ENCODE data around the gene TUBB.
"Not testable (repeated sequence)": the region's sequence is repeated elsewhere in the genome, so short reads cannot be mapped to it uniquely, and the experiment has no call there.

The TUBB gene

DNA sequence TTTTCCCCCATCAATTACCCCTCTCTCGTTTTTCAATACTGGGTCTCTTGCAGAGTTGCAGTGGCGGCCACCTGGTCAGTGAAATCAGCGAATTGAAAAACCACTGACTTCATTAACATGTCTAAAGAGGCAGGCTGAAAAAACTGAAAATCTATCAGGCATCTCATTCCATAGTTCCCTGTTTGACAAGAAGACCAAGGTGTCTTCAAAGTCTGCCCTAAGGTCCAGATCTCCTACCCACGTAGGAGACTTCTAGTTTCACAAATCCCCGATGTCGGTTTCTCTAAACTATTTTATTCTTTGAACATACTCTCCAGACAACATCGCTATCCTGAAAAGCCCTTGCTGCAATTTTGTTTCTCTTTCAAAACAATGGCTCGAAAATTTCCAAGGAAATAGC lies 796 bp upstream of the TUBB start:
- DNase-seq: no peak

DNA sequence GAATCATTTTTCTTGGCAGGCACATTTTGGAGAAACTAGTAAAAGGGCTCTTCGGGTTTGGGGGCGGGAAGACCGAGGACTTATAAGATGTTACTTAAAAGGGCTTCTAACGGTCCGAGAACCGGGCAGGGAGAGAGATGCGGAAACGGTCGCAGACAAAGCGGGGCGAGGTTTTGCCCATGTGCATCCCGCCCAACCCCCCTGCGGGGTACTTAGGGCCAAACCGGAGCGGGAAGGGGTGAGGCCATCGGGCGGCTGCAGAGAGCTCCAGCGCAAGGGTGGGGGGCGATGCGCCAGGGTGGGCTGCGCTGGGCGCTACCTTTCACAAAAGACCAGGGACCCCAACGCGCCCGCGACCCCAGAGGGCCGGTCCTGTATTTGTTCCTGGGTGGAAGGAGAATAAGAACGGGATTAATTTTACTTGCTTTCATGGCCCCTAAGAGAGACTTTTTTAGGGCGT lies 616 bp downstream of the TUBB start:
- DNase-seq: peak; percentile 58

DNA sequence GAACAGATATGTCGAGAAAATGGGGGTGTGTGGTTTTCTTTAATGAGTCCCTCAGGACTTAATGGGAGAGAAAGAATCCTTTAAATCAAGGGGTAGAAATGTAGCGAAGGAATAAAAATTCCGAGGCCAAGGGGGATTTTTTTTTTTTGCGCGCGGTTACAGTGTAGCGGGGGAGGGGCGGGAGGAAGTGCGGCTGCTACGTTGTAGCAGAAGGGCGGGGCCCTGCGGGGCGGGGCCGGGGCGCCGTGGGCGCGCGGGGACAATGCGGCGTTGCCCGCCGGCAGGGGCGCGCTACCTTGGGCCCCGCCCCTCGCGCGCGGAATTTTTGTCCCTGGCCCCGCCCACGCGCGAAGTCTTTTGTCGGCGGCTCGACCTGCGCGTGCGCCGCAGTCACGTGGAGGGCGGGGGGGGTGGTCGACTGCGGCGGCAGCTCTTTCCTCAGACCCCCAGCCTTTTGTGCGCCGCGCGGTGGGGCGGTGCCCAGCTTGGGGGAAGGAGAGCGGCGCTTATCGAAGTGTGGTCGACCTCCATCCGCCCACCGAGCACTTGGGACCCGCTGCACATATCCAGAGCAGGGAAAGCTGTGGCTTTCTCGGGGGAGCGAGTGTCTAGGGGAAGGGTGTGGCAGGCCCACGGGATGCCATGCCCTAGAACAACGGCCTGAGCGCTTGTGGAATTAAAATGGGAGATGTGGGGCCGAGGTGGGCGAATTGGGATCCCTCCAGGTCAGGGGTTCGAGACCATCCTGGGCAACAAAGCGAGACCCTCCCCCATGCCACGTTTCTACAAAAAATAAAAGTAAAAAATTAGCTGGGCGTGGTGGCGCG lies 1.3 kb downstream of the TUBB start:
- DNase-seq: peak; percentile 96

DNA sequence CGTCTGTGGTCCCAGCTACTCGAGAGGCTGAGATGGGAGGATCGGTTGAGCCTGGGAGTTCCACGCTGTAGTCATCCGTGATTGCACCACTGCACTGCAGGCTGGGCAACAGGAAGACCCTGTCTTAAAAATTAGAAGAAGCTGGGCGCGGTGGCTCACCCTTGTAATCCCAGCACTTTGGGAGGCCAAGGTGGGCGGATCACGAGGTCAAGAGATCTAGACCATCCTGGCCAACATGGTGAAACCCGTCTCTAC lies 1.8 kb downstream of the TUBB start:
- not testable (repeated sequence) for DNase-seq

DNA sequence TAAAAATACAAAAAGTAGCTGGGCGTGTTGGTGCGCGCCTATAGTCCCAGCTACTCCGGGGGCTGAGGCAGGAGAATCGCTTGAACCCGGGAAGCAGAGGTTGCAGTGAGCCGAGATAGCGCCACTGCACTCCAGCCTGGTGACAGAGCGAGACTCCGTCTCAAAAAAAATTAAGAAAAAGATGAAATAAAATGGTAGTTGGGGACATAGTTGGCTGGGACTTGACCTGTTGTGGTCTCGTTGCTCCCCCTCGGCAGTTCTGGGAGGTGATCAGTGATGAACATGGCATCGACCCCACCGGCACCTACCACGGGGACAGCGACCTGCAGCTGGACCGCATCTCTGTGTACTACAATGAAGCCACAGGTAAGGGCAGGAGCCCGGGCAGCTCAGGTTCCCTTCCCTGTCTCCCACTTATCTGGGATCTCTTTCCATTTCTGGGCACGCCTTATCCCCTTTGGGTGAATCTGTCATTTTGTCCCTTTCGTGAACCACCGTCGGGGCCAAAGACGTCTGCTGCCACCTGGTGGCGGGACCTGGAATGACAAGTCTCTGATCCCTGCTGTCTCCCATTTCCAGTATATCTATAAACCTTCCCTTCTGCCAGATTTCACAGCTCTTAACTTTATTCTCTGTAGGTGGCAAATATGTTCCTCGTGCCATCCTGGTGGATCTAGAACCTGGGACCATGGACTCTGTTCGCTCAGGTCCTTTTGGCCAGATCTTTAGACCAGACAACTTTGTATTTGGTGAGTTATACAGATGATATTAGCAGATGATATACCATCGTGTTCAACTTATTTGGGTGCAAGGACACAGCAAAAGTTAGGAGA lies 2.3 kb downstream of the TUBB start:
- DNase-seq: peak; percentile 87

DNA sequence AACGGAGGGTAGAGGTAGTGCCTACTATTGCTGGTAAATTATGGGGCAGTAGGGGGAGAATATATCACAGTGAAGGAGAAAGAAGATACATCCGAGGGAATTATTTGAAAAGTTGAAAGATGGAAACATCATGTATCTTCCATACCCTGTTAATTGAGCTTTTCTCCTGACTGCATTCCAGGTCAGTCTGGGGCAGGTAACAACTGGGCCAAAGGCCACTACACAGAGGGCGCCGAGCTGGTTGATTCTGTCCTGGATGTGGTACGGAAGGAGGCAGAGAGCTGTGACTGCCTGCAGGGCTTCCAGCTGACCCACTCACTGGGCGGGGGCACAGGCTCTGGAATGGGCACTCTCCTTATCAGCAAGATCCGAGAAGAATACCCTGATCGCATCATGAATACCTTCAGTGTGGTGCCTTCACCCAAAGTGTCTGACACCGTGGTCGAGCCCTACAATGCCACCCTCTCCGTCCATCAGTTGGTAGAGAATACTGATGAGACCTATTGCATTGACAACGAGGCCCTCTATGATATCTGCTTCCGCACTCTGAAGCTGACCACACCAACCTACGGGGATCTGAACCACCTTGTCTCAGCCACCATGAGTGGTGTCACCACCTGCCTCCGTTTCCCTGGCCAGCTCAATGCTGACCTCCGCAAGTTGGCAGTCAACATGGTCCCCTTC lies 3.1 kb downstream of the TUBB start:
- DNase-seq: not testable (repeated sequence)

DNA sequence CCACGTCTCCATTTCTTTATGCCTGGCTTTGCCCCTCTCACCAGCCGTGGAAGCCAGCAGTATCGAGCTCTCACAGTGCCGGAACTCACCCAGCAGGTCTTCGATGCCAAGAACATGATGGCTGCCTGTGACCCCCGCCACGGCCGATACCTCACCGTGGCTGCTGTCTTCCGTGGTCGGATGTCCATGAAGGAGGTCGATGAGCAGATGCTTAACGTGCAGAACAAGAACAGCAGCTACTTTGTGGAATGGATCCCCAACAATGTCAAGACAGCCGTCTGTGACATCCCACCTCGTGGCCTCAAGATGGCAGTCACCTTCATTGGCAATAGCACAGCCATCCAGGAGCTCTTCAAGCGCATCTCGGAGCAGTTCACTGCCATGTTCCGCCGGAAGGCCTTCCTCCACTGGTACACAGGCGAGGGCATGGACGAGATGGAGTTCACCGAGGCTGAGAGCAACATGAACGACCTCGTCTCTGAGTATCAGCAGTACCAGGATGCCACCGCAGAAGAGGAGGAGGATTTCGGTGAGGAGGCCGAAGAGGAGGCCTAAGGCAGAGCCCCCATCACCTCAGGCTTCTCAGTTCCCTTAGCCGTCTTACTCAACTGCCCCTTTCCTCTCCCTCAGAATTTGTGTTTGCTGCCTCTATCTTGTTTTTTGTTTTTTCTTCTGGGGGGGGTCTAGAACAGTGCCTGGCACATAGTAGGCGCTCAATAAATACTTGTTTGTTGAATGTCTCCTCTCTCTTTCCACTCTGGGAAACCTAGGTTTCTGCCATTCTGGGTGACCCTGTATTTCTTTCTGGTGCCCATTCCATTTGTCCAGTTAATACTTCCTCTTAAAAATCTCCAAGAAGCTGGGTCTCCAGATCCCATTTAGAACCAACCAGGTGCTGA lies 3.9 kb downstream of the TUBB start:
- not testable (repeated sequence) for DNase-seq

DNA sequence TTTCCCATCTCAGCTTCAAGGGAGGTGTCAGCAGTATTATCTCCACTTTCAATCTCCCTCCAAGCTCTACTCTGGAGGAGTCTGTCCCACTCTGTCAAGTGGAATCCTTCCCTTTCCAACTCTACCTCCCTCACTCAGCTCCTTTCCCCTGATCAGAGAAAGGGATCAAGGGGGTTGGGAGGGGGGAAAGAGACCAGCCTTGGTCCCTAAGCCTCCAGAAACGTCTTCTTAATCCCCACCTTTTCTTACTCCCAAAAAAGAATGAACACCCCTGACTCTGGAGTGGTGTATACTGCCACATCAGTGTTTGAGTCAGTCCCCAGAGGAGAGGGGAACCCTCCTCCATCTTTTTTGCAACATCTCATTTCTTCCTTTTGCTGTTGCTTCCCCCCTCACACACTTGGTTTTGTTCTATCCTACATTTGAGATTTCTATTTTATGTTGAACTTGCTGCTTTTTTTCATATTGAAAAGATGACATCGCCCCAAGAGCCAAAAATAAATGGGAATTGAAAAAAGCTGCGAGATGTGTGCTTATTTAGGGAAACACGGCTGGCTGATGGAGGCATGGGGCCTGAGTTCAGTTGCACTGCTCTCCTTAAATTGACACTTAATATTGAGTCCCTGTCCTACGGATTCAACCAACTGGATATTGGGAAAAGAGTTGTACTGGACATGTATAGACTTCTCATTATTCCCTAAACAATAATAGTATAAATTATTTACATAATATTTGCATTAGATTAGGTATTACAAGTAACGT lies 4.9 kb downstream of the TUBB start:
- DNase-seq: no peak

DNA sequence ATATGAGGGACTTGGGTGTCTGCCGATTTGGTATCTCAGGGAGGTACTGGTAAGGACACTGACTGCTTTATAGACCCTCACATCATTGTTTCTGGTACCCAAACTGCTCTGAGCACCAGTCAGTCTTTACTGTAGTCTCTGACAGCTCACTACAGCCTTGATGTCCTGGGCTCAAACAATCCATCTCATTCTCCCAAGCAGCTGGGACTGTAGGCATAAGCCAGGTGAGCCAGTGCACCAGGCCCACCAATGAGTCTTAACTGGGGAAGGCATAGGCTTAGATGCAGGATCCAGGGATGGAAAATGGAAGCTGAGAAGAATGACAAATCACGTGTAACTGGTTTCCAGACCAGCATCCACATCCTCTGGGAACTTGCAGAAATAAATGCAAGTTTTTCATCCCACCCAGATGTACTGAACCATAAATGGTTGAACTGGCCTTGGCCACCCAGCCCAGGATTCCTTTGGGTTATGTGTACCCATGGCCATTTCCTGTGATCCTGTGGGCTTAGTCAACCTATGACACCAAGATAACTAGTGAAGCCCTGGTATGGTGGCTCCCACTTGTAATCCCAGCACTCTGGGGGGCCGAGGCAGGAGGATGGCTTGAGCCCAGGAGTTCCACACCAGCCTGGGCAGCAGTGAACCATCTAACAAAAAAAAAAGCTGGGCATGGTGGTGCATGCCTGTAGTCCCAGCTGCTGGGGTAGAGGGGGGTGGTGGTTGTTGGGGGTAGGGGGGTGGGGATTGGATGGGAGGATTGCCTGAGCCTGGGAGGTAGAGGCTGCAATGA lies 5.8 kb downstream of the TUBB start:
- DNase-seq: no peak

DNA sequence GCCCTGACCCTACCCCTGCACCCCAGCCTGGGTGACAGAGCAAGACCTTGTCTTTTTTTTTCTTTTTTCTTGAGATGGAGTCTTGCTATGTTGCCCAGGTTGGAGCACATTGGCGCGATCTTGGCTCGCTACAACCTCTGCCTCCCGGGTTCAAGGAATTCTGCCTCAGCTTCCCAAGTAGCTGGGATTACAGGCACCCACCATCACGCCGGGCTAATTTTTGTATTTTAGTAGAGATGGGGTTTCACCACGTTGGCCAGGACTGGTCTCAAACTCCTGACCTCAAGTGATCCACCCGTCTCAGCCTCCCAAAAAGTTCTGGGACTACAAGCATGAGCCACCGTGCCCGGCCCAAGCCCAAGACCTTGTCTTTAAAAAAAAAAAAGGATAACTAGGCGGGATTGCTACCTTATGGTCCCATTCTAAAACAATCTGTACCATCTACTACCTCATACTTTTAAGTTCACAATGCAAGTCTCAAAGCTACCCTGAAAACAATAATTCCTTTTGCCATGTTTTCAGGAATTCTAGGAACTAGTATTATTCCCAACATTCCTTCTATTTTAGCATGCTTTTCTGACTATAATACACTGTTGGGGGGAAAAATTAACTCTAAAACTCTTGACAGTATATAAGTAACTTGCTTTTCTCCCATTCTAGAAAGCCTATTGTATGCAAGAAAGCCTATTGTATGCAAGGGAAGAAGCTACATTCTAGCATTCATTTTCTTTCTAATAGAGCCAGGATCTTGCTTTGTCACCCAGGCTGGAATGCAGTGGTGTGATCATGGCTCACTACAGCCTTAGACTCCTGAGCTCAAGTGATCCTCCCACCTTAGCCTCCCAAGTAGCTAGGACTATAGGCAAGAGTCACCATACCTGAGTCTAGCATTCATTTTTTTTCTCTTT lies 6.6 kb downstream of the TUBB start:
- DNase-seq: no peak

DNA sequence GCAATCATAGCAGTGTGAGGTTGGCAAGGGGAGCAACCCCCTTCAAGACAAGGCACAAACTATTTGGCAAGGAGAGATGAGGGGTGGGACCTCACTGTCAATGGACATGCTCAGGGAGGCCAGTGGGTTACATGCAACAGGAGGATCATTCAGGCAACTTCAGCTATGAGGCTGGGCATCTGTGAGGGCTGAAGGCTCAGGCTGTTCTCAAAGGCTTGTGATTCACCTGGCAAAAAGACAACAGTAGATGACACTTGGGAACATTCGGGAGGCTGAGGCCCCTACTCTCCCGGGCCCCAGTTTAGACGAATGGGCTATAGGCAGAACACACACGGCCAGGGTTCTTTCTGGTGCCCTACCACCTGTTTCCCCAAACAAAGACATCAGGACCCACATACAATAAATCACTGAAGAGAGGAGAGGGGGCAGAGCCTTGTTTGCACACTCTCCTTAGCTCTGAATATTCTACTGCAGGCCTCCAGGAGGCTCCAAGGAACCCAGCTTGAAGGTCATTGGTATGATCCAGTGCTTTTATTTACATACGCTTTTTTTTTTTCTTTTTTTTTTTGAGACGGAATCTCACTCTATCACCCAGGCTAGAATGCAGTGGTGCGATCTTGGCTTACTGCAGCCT lies 7.9 kb downstream of the TUBB start:
- DNase-seq: no peak

DNA sequence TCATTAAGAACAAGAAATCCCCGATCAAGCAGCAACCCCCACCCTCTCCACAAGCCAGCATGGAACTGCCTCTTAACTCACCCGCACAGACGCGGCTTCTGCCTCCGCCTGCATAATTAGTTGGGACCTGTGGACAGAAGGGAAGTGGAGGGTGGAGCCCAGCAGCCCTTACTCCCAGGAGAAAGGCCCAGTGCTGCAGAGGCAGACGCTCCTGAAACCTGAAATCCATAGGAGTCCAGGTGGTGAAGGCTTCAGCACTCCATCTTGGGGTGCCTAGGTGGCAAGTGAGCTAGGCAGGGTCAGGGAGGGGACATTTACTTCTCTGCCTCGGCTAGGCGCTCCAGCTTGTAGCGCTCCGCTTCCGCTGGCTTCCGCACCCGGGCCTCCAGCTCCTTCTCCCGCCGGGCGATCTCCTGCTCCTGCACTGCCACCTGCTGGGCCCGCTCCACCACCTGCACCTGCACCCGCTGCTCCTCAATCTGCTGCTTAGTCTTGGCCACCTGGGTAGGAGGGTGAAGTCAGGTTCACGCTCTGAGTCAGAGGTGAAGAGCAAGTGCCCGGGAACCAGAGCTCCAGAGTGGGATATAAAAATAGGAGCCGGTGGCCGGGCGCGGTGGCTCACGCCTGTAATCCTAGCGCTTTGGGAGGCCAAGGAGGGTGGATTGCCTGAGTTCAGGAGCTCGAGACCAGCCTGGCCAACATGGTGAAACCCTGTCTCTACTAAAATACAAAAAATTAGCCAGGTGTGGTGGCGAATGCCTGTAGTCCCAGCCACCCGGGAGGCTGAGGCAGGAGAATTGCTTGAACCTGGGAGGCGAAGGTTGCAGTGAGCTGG lies 10.7 kb downstream of the TUBB start:
- DNase-seq: peak; percentile 88

DNA sequence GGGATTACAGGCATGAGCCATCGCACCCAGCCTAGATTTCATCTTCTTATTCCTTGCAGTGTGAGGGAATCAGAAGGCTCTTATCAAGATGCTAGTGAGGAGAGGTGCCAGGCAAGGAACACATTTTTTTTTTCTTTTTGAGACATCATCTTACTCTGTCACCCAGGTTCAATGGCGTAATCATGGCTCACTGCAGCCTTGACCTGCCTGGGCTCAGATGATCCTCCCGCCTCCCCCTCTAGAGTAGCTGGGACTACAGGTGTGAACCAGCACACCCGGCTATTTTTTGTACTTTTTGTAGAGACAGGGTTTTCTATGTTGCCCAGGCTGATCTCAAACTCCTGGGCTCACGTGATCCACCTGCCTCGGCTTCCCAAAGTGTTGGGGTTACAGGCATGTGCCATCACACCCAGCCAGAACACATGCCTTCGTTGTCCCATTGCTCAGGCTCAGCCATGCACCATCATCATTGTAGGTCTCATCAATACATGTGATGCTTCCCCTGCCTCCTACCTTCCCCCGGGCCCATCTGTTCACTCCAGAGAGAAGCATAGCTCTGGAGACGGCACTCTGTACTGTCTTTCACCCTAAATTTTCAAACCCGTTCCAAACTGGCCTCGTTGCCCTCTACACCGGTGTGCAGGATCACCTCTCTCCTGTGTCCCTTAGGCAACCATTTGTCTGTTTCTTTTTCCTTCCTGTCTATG lies 12.2 kb downstream of the TUBB start:
- DNase-seq: no peak

DNA sequence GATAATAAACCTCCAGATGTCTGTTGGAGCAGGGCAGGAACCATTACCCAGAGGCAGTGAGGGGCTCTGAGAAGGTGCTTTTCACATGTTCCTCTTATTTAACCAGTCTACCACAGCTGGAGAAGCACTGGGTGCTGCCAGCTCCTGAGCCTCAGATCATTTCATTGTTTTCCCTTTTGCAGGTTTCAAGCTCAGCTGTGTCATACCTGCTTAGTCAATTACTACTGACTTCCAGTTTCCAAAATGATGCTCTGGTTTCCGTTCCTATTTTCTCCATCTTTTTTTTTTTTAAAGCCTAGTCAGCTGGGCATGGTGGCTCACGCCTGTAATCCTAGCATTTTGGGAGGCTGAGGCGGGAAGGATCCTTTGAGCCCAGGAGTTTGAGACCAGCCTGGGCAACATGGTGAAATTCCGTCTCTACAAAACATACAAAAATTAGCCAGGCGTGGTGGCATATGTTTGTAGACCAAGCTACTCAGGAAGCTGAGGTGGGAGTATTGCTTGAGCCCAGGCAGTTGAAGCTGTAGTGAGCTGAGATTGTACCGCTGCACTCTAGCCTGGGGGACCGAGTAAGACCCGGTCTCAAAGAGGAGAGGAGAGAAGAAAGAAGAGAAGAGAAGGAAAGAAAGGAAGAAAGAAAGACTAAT lies 15.6 kb downstream of the TUBB start:
- DNase-seq: no peak

DNA sequence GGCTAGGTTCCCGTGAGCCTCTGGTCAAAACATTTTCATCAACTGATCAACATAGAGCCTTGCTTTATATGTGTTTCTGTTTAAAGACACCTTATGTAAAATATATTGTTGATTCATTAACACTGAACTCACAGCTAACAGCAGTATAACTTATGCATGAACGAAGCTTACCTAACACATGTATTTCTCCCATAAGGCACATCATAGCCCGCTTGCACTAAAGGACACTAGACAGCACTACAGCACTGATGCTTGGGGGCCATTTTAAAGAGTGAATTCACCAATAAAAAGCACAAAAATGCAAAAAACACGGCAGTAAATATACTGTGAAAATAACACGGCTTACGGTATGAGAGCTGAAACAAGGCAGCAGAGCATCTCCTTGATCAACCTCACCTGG lies 18.4 kb downstream of the TUBB start:
- no peak for DNase-seq

DNA sequence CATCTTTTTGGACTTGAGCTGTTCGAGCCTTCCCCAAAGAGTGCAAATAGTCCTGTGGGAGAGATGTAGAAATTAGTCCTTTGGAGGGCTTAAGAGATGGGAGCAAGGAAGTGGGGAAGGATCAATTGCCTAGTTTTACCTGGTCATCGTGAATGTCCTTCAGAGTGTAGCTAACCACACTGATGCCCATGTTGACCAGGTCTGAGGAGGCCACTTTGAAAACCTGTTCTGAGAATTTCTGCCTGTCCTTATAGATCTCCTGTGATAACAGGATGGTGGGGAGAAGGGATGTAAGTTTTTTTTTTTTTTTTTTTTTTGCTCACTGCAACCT lies 20.4 kb downstream of the TUBB start:
- no peak for DNase-seq

DNA sequence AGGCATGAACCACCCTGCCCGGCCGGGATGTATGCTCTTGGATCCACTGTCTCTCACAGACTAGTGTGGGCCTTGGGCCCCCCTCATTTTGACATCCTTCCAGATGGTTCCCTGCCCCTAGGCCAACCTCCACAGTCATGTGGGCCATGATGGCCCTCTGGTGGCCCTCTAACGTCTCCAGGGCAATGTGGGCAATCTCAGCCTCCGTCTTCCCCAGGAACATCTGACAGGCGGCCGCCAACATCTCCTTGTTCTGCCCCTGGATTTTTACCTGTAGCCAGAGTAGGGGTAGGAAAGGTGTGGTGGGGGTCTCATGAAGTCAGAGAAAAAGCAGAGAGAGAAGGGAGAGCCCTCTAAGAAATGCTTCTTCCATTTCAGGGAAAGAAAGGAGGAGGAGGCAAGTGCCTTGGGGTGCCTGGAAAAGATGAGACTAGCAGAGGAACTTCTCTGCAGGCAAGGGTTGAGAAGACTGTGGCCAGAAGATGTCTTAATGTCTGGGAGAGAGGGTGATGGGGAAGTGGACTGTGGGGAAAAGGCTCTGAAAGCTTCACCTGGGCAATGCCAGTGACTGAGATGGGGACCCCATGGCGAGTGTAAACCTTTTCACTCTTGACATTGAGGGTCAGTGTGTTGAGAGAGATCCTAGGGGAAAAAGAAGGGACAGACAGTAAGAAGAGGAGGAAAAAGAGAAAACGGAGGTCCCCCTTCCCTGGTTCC lies 21.1 kb downstream of the TUBB start:
- no peak for DNase-seq
